Breast epithelium (tissue), 4 donors: Measurements from ENCODE around the gene PLD1. TPM values are rescaled to one million over a fixed set of nuclear protein-coding genes. Genes with fewer than 3 reads are reported as not detected.
A peak's percentile ranks its signal among the peaks of the same experiment; 100 is the strongest.
"Not testable (repeated sequence)": the region's sequence is repeated elsewhere in the genome, so short reads cannot be mapped to it uniquely, and the experiment has no call there.

ENCODE experiments used
- DNase-seq, 2 donors: peaks; one replicate each; pipeline ENCODE4 v3.0.0-alpha.2; 2019; ENCODE audit warnings: low spot score in 2 of 2
- H3K27ac ChIP-seq, 2 donors: fragments of 200-600 bp; sonication (generic) in 1 of 2; one replicate each; pipeline ENCODE4 v1.5.1; 2016 to 2019; ENCODE audit warnings: mild to moderate bottlenecking in 1 of 2
- H3K27me3 ChIP-seq, 2 donors: fragments of 200-600 bp; sonication (generic) in 1 of 2; one replicate each; pipeline versions ENCODE4 v1.5.1 to v1.6.0; 2017 to 2019; ENCODE audit warnings: control low read depth in 1 of 2, mild to moderate bottlenecking in 1 of 2
- H3K36me3 ChIP-seq: fragments of 200-600 bp; one replicate; pipeline ENCODE4 v1.5.1; 2019
- H3K4me1 ChIP-seq, 2 donors: fragments of 200-600 bp; sonication (generic); one replicate each; pipeline ENCODE4 v1.5.1; 2016 to 2019; ENCODE audit warnings: control low read depth in 1 of 2
- H3K4me3 ChIP-seq, 3 donors: fragments of 200-600 bp; sonication (generic); 1 replicate in 2 of 3; 2 replicates in 1 of 3; pipeline ENCODE4 v1.5.1; 2016 to 2019; ENCODE audit warnings: mild to moderate bottlenecking in 3 of 3, moderate library complexity in 2 of 3
- H3K9me3 ChIP-seq, 2 donors: fragments of 200-600 bp; sonication (generic) in 1 of 2; one replicate each; pipeline ENCODE4 v1.5.1; 2016 to 2019; ENCODE audit warnings: control low read depth in 1 of 2
- POLR2A ChIP-seq: fragments of 450-650 bp; IDR thresholded peaks from one replicate; pipeline ENCODE4 v1.6.1; 2016; ENCODE audit warnings: antibody characterized with exemption, mild to moderate bottlenecking, moderate library complexity
- POLR2AphosphoS5 ChIP-seq, 3 donors: sonication (generic); formaldehyde crosslinking; IDR thresholded peaks; one replicate each; pipeline ENCODE4 v1.6.1; 2017; ENCODE audit warnings: antibody characterized with exemption in 3 of 3
- intact Hi-C: fragments of 100-400 bp; cut with DNase I; formaldehyde crosslinking; loops from one replicate; pipeline ENCODE4 v1.15.1; 2023; ENCODE audit warnings: low total_unique reads
- total RNA-seq, 3 donors: library from RNA; depleted of rRNA; stranded (reverse); fragments of >200 nt; gene quantifications; one replicate each; pipeline ENCODE4 v1.1.0, GENCODE V29; 2016
- TF ChIP-seq, protein P1 (sequence below), 3 donors: fragments of 450-650 bp; IDR thresholded peaks; one replicate each; pipeline ENCODE4 v1.5.1; 2016 to 2017; ENCODE audit warnings: antibody characterized with exemption in 3 of 3, mild to moderate bottlenecking in 3 of 3, moderate library complexity in 3 of 3

Gene PLD1, protein sequence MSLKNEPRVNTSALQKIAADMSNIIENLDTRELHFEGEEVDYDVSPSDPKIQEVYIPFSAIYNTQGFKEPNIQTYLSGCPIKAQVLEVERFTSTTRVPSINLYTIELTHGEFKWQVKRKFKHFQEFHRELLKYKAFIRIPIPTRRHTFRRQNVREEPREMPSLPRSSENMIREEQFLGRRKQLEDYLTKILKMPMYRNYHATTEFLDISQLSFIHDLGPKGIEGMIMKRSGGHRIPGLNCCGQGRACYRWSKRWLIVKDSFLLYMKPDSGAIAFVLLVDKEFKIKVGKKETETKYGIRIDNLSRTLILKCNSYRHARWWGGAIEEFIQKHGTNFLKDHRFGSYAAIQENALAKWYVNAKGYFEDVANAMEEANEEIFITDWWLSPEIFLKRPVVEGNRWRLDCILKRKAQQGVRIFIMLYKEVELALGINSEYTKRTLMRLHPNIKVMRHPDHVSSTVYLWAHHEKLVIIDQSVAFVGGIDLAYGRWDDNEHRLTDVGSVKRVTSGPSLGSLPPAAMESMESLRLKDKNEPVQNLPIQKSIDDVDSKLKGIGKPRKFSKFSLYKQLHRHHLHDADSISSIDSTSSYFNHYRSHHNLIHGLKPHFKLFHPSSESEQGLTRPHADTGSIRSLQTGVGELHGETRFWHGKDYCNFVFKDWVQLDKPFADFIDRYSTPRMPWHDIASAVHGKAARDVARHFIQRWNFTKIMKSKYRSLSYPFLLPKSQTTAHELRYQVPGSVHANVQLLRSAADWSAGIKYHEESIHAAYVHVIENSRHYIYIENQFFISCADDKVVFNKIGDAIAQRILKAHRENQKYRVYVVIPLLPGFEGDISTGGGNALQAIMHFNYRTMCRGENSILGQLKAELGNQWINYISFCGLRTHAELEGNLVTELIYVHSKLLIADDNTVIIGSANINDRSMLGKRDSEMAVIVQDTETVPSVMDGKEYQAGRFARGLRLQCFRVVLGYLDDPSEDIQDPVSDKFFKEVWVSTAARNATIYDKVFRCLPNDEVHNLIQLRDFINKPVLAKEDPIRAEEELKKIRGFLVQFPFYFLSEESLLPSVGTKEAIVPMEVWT
- total RNA-seq, result 10 to 100 TPM; 21.1 to 36.9 (median 24.9) TPM

DNA sequence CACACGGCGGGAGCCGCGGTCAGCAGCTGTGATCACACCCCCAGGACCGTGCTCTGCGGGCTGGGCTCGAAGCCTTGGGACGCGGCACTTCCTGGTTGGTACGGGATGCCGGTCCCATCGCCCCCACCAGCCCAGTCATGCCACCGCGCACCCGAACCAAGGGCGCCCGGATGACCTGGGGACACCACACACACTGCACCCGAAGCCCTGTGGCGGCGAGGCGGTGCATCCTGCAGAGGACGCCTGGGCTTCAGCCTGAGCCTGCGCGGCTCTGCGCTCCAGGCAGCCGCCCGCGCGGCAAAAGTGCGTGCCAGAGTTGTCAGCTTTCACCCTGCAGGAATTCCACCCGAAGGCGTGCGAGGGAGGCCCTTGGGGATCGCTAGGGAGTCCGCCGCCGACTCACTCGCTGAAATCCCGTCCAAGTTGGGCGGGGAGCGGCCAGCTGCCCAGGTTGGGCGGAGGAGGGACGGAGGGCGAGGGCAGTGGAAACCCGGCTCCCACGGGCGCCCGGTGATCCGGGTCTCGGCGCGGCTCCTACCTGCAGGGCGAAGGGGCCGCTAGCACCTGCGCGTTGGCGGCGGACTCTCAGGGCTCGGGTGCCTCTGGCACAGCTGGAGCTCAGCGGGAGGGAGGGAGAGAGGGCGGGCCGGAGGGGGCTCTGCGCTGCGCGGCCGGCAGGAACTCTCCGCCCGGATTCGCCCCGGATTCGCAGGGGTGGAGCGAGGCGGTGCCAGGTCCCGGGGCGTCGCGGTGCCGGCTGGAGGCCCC, at the start of gene PLD1:
TSS of gene PLD1 (minus strand) at position 623 of the 768 bp plus-strand sequence. CDS start 72,432 bp downstream, outside the sequence.
- Histone ChIP-seq H3K27me3 (no peaks in the 10 kb centered on the region), H3K4me1 (no peaks in the 10 kb centered on the region), H3K9me3 (no peaks in the 10 kb centered on the region), H3K4me3 (peak within 1 kb of the TSS; percentile 67 to 77 (median 68)), H3K27ac (peak within 1 kb of the TSS; percentile 93 to 94), H3K36me3 (no peaks in the 10 kb centered on the region)
- DNase-seq, result peak; percentile 70 to 71
- TF ChIP-seq, protein P1, sequence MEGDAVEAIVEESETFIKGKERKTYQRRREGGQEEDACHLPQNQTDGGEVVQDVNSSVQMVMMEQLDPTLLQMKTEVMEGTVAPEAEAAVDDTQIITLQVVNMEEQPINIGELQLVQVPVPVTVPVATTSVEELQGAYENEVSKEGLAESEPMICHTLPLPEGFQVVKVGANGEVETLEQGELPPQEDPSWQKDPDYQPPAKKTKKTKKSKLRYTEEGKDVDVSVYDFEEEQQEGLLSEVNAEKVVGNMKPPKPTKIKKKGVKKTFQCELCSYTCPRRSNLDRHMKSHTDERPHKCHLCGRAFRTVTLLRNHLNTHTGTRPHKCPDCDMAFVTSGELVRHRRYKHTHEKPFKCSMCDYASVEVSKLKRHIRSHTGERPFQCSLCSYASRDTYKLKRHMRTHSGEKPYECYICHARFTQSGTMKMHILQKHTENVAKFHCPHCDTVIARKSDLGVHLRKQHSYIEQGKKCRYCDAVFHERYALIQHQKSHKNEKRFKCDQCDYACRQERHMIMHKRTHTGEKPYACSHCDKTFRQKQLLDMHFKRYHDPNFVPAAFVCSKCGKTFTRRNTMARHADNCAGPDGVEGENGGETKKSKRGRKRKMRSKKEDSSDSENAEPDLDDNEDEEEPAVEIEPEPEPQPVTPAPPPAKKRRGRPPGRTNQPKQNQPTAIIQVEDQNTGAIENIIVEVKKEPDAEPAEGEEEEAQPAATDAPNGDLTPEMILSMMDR (IDR thresholded peaks at IDR 0.05), result peak in 1 of 3 donors; percentile 11
- TF ChIP-seq POLR2AphosphoS5 (IDR thresholded peaks at IDR 0.05), result peak in 2 of 3 donors; percentile 53 to 54
- peak; percentile 29 for TF ChIP-seq POLR2A
- intact Hi-C loops, result no loop called here

DNA sequence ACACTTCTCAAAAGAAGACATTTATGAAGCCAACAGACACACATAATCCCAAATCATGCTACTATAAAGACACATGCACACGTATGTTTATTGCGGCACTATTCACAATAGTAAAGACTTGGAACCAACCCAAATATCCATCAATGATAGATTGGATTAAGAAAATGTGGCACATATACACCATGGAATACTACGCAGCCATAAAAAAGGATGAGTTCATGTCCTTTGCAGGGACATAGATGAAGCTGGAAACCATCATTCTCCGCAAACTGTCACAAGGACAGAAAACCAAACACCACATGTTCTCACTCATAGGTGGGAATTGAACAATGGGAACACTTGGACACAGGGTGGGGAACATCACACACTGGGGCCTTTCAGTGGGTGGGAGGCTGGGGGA, 48.5 kb upstream of the PLD1 start:
- H3K4me3 ChIP-seq, DNase-seq, H3K27ac ChIP-seq, H3K9me3 ChIP-seq, H3K36me3 ChIP-seq, intact Hi-C loops, H3K4me1 ChIP-seq, H3K27me3 ChIP-seq: not testable (repeated sequence)

DNA sequence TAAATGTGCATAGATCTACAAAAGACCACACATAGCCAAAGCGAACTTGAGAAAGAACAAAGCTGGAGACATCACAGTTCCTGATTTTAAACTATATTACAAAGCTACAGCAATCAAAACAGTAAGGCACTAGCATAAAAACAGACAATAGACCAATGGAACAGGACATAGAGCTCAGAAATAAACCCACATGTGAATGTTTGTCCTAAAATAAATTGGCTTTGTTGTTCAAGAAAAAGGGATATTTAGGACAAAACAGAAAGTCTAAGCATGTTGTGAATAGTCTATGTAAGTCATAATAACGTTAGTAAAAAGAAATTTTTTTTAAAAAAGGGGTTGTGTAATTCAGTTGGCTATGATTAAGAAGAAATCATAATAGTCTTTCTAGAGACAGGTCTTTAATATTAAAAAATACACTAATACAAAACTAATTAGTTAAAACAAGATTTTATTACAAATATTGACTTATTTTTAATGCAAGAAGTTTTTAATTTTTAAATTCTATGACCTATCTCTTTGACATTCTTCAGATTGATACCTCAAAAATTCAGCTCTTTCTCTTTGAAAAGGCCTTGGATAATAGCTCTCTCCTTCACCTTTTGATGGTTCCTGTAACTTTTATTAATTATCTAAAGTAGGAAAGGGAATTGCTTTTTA, 44.5 kb upstream of the PLD1 start:
- no peak for TF ChIP-seq POLR2AphosphoS5 (IDR thresholded peaks at IDR 0.05)
- no peak for TF ChIP-seq POLR2A
- TF ChIP-seq, protein P1 (IDR thresholded peaks at IDR 0.05), result no peak
- DNase-seq, result no peak
- intact Hi-C loops, result no loop called here
- Histone ChIP-seq H3K36me3 (no peaks in the 10 kb centered on the region), H3K9me3 (peaks cover 0 to 7% of the 10 kb centered on the region in 2 donors), H3K27ac (no peak overlapping the region), H3K4me3 (no peak overlapping the region), H3K4me1 (no peaks in the 10 kb centered on the region), H3K27me3 (no peaks in the 10 kb centered on the region)

DNA sequence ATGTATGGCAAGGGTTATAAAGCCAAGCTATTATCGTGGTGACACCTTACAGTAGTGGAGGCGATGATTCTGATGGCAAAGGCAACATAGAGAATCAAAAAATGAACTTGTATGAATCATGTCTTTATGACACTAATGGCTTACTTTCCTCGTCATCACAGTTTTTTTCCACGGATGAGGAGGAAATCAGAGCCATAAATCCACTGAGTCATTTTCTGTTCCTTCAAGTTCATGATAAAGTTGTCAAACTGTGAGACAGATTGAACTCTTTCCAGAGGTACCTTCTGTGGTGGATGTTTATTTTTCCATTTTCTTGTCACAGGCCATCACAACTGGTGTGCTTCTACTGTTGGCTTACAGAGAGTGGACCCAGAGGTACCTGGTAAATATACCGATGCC, 41.4 kb upstream of the PLD1 start:
- H3K4me1 ChIP-seq, result no peaks in the 10 kb centered on the region
- intact Hi-C loops, result no loop called here
- no peaks in the 10 kb centered on the region for H3K27me3 ChIP-seq
- H3K4me3 ChIP-seq, result no peak overlapping the region
- H3K36me3 ChIP-seq, result no peaks in the 10 kb centered on the region
- H3K9me3 ChIP-seq, result peaks cover 0 to 7% of the 10 kb centered on the region in 2 donors
- no peak for DNase-seq
- no peak overlapping the region for H3K27ac ChIP-seq
- TF ChIP-seq, protein P1 (IDR thresholded peaks at IDR 0.05), result no peak
- TF ChIP-seq POLR2AphosphoS5 (IDR thresholded peaks at IDR 0.05), result no peak
- no peak for TF ChIP-seq POLR2A
